ENCODE results near the gene AFG1L.
A peak's percentile ranks its signal among the peaks of the same experiment; 100 is the strongest.
"Not testable (repeated sequence)": the region's sequence is repeated elsewhere in the genome, so short reads cannot be mapped to it uniquely, and the experiment has no call there.

Gene AFG1L

GRCh38 chr6:108293527-108294296 lies 1.1 kb upstream of the AFG1L start:
- TF ChIP-seq CTCF (conservative IDR thresholded peaks at IDR 0.05) = no peak

GRCh38 chr6:108294297-108294726 lies 542 bp upstream of the AFG1L start:
- no peak for TF ChIP-seq CTCF (conservative IDR thresholded peaks at IDR 0.05)
- H3K27ac ChIP-seq = peak overlapping the region; percentile 95

More at GRCh38 chr6:108293527-108294296, 1.1 kb upstream of the AFG1L start:
- peak overlapping the region; percentile 95 for H3K27ac ChIP-seq

GRCh38 chr6:108295676-108296075 lies 822 bp downstream of the AFG1L start:
- peak overlapping the region; percentile 95 for H3K27ac ChIP-seq
- TF ChIP-seq CTCF (conservative IDR thresholded peaks at IDR 0.05) = no peak

DNA sequence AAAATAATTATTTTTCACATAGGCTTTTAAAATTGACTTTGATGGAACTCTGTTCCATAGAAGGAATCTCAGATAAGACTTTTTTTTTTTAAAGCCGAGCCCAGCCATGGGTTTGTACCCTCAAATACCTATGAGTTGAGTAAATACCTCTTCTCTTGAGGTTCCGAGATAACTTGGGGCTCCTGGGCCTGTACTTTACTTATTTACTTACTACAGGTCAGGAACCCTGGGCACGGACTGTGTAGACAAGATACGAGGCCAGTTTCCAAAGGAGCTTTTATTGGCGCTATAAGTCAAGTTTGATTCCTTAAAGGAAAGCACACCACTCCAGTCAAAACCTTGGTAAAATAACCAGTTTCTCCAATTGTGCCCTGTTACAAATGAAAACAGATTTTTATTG lies 7.5 kb downstream of the AFG1L start:
- H3K27ac ChIP-seq = no peak overlapping the region
- no peak for TF ChIP-seq CTCF (conservative IDR thresholded peaks at IDR 0.05)

DNA sequence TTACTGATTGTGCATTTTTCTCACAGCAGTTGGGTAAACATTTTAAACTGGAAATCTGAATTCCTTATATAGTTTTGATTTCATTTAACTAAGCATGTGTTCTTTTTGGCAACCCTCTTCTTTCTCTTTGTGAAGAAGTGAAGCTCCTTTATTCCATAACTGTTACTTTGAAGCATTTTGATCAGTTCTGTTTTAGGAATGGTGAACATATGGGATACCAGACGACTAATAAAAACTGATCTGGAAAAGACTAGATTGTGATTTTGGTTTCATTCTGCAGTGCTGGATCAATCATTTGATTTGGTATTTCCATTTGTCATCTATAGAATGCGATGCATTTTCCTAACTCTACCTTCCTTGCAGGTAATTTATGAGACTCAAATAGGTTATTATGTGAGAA lies 9.8 kb downstream of the AFG1L start:
- no peak for TF ChIP-seq CTCF (conservative IDR thresholded peaks at IDR 0.05)
- no peak overlapping the region for H3K27ac ChIP-seq

- H3K27ac ChIP-seq = not testable (repeated sequence)
Measured at GRCh38 chr6:108308641-108309040, 13.8 kb downstream of the AFG1L start.

GRCh38 chr6:108309844-108310243 lies 15.0 kb downstream of the AFG1L start:
- H3K27ac ChIP-seq = no peak overlapping the region
- TF ChIP-seq CTCF (conservative IDR thresholded peaks at IDR 0.05) = no peak

DNA sequence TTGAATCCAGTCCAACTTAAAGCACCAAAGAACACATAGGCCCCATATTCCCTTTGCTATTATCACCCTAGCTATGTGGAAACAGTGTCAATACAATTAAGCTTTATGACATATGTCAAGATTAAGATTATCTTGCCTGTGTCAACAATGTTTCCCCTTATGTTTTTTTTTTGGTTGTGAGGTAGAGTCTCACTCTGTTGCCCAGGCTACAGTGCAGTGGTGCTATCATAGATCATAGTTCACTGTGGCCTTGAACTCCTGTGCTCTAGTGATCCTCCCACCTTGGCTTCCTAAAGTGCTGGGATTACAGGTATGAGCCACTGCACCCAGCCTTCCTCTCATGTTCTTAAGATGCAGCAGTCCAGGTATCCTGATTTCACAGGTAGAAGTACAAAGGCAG lies 17.8 kb downstream of the AFG1L start:
- TF ChIP-seq CTCF (conservative IDR thresholded peaks at IDR 0.05) = no peak
- H3K27ac ChIP-seq = no peak overlapping the region
